Limb (tissue), 2 donors: ENCODE measurements around the gene TTC28.
A peak's percentile ranks its signal among the peaks of the same experiment; 100 is the strongest.

Experiments
- DNase-seq, 2 donors: peaks; one replicate each; pipeline ENCODE4 v3.0.0-alpha.2; 2016; ENCODE audit errors: extremely low spot score in 2 of 2

The TTC28 gene

GRCh38 chr22:28296452-28296851 lies 383.2 kb downstream of the TTC28 start:
- no peak for DNase-seq

DNA sequence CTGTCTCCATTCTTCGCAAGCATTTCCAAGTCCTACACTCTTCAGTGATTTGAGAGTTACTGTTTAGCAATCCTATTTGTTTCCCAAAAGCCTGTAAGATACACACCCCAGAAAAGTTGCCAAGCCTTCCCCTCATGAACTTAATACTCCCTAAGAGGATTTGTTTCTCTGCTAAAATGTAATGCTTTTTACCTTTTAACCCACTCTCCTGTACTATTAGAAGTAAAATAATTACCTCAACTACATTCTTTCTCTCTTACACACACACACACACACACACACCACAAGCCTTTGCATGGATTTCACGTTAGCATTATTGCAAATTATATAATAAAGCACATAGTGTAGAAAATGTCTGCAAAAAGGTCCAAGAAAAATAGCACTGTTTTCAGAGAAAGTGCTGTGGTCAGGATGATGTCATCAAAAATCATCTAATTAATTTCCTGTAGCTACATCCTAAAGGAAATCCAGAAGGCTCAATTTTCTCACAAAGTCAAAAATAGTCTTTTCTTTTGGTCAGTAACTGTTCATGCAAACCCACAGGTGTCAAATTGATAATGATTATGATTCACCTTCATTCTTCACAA lies 396.5 kb downstream of the TTC28 start:
- DNase-seq: peak in 1 of 2 donors; percentile 37

- DNase-seq: no peak
Observed at GRCh38 chr22:28282405-28283067, 397.1 kb downstream of the TTC28 start.

DNA sequence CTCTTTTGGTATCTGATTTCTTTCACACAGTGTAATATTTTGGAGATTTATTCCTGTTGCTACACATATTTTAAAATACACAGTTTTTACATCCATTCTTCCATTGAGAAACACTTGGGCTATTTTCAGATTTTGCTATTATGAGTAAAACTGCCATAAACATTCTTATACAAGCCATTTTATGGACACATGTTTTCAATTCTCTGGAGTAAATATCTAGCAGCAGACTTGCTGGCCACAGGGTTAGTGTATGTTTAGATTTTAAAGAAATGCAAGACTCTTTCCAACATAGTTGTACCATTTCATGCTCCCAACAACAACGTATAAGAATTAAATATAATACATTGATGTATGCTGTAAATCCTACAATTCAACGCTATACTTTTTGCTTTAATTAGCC lies 399.8 kb downstream of the TTC28 start:
- DNase-seq: no peak

GRCh38 chr22:28269277-28269676 lies 410.4 kb downstream of the TTC28 start:
- no peak for DNase-seq

DNA sequence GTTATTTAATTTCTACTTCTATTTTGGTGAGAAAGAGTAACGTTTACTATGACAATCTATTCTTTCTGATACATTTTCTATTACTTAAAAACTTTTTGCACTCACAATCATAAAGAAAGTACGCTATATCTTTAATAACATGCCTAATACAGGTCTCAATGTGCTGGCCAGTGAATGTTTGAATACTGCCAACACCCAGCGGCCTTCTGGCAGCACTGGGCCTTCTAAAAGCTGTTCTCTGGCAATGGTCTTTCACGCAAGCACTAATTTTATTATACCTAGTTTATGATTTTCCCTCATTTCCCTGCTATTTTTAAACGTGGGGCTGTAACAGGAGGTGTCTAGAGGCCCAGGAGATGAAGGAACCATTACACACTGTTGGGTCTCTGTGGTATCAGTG lies 410.8 kb downstream of the TTC28 start:
- DNase-seq: no peak

- DNase-seq: peak in 1 of 2 donors; percentile 37
Observed at GRCh38 chr22:28268171-28268570, 411.5 kb downstream of the TTC28 start.

GRCh38 chr22:28260619-28261018 lies 419.0 kb downstream of the TTC28 start:
- DNase-seq: no peak

GRCh38 chr22:28259774-28260312 lies 419.8 kb downstream of the TTC28 start:
- no peak for DNase-seq

GRCh38 chr22:28254396-28254795 lies 425.2 kb downstream of the TTC28 start:
- DNase-seq: no peak

DNA sequence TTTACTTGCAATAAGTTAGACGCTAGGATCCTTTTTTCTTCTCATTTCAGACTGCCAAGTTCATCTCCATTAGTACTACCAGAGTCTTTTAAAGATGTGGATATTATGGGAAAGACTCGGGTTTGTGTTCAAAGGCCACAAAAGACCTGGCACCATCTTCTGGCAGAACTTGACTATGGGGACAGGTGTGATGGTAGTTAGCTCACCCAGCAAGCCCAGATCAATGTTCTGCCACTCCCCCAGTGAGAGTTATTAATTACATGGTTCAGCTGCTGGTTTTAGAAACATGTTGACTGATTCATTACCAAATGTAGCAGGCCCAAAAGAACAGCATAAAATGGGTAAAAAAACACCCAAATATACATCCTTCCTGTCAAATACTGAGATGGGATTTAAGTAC lies 427.1 kb downstream of the TTC28 start:
- no peak for DNase-seq

- DNase-seq: no peak
Observed at GRCh38 chr22:28250036-28250695, 429.5 kb downstream of the TTC28 start.

DNA sequence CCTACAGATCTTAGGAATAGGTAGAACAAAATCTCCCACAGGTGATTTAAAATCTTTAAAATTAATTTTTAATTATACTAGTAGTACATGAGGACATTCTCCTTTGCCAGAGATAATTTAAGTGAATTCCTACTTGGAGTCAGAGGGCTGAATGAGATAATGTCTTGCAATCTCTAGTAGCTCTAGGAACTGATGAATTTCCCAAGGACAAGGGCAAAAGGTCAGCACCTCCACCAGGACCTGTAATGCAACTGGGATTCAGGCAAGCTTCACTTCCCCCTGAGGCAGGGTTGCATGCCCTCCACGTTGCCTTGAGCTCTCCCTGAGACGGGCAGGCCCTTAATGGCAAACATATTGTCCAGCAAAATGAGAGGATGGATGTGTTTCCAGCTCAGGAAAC lies 430.2 kb downstream of the TTC28 start:
- DNase-seq: no peak

GRCh38 chr22:28247667-28248363 lies 431.8 kb downstream of the TTC28 start:
- no peak for DNase-seq

DNA sequence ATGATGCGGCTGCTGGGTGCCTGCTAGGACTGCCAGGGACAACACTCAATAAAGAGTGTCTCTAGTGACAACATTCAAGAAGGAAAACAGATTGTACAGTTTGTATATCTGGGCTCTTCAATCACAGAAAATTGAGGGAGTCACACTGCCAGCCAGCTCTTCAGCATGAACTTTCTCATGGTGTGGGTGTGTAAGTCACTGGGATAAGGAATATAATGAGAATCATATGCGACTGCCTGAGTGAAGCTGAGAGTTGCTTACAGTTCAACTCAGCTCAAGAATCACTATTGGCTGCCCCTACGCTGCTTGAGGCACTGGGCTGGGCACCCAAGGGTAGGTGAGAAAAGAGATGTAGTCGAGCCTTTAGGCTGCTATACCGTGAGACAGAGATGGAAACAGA lies 432.5 kb downstream of the TTC28 start:
- DNase-seq: no peak

GRCh38 chr22:28246397-28246796 lies 433.2 kb downstream of the TTC28 start:
- no peak for DNase-seq

DNA sequence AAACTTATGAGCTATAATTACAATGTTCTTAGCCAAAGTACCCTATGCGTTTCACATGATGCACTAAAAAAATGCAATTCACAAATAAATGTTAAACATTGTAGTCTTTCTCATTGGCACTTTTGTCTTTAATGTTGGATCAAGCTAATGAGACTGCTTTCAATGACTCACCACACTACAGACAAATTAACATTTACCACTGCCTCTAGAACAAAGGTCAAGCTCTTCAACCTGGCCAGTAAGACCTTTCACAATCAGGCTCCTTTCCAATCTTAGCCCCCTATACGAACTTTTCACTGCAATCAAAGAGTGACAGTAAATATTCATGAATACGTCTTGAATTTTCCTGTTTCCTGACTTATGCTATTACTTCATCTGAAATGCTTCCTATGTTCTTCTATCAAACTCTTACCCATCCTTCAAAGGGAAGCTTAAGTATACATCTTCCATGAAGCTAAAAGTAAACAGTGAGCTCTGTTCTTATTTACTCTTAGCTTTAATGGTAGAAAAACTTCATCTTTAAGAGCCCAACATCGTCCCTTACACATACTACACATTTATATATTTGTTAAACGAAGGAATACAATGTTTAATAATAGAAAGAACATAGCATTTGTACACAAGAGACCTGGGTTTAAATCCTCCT lies 433.9 kb downstream of the TTC28 start:
- DNase-seq: no peak

GRCh38 chr22:28244757-28245156 lies 434.9 kb downstream of the TTC28 start:
- DNase-seq: no peak

DNA sequence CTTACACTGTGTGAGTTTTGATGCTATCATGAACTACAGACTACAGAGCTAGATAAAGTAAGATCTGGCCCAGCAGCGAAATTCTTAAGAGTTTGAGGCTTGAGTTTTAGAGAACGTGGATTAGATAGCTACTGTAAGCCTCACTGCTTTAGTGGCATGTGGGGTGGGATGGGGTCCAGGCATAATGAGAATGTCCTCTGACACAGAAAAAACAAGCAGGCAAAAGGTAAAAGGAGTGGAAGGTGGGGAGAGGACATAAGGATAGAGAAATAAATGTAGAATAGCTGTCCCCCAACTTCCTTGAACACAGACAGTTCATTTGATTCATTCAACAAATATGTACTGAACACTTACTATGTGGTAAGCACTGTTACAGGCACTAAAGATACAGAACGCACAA lies 436.1 kb downstream of the TTC28 start:
- no peak for DNase-seq

- DNase-seq: no peak
Observed at GRCh38 chr22:28241656-28242290, 437.9 kb downstream of the TTC28 start.

- no peak for DNase-seq
Observed at GRCh38 chr22:28239941-28240340, 439.7 kb downstream of the TTC28 start.
